ENCODE measurements around the gene SECISBP2.
"Not testable (repeated sequence)": the region's sequence is repeated elsewhere in the genome, so short reads cannot be mapped to it uniquely, and the experiment has no call there.

Gene SECISBP2

DNA sequence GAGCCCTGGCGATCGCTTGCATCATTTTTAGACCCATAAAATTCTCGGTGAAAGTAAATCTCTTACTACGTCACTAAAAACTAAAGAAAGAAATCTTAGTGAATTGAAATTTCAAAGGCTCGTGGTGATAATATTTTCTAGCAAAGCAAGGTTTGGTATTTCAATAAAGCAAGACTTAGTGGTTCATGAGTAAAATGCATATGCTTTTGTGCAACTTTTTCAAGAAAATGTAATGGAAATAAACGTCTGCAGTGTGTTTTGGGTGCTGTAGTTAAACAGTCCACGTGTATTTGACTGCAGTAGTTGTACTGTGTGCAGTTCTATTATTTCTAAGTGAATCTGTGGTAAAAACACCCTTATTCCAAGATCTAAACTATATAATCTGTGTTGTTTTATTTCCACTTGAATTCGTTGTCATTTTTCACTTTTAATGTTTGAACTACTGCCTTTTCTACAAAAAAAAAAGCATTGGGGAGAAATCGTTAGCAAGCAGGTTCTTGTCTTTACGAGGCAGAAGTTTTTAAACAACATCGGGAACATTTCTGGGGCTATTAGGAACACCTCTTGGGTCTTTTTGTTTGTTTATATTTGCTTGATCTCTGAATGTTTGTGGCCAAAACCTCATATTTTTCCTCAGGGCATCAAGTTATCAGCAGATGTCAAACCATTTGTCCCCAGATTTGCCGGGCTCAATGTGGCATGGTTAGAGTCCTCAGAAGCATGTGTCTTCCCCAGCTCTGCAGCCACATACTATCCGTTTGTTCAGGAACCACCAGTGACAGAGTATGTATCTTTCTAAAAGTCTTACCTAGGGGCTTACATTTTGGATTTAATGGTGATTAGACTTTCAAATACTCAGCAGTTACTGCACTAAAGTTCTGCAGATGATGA is 960 bp downstream of the SECISBP2 start:
- no peaks in the 10 kb centered on the region for H3K9me3 ChIP-seq
- H3K9ac ChIP-seq: peak overlapping the region; percentile 99
- H3K4me2 ChIP-seq: peak overlapping the region; percentile 91
- H3K4me1 ChIP-seq: peaks cover 37% of the 10 kb centered on the region
- H4K20me1 ChIP-seq: peaks cover 38% of the 10 kb centered on the region
- peak overlapping the region; percentile 80 for H3K4me3 ChIP-seq
- peak; percentile 65; the same call in 1 of the 2 replicates for TF ChIP-seq Cebpa-rat (IDR thresholded peaks at IDR 0.05)
- peaks cover 58% of the 10 kb centered on the region for H3K36me3 ChIP-seq
- no peaks in the 10 kb centered on the region for H3K27me3 ChIP-seq
- H3K27ac ChIP-seq: peak overlapping the region; percentile 99

GRCh38 chr9:89323390-89323789 is 5.1 kb downstream of the SECISBP2 start:
- peak; percentile 77 for TF ChIP-seq Cebpa-rat (IDR thresholded peaks at IDR 0.05)
- Histone ChIP-seq H3K4me2 (no peak overlapping the region), H4K20me1 (peaks cover 65% of the 10 kb centered on the region), H3K9me3 (no peaks in the 10 kb centered on the region), H3K4me3 (no peak overlapping the region), H3K27ac (no peak overlapping the region), H3K4me1 (peaks cover 17% of the 10 kb centered on the region), H3K27me3 (no peaks in the 10 kb centered on the region), H3K9ac (no peak overlapping the region), H3K36me3 (peaks cover 53% of the 10 kb centered on the region)

- Histone ChIP-seq H3K9me3 (no peaks in the 10 kb centered on the region), H3K9ac (no peak overlapping the region), H3K36me3 (peaks cover 77% of the 10 kb centered on the region), H4K20me1 (peaks cover 76% of the 10 kb centered on the region), H3K4me1 (peaks cover 3% of the 10 kb centered on the region), H3K27ac (no peak overlapping the region), H3K4me2 (no peak overlapping the region), H3K27me3 (no peaks in the 10 kb centered on the region), H3K4me3 (no peak overlapping the region)
- TF ChIP-seq Cebpa-rat (IDR thresholded peaks at IDR 0.05): no peak
Measured at GRCh38 chr9:89325733-89326132, 7.4 kb downstream of the SECISBP2 start.

DNA sequence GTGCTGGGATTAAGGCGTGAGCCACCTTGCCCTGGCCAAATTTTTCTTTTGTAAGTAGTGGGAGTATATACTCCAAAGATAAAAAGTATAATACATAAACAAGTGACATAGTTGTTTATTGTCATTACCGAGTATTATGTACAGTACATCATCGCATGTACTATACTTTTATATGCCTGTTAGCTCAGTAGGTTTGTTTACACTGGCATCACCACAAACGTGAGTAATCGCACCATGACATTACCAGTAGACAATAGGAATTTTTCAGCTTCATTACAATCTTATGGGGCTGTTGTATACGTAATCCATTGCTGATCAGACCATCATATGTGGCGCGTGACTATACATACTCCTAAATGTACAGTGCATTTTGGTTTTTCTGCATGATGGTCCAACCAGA is 9.8 kb downstream of the SECISBP2 start:
- H3K4me3 ChIP-seq: no peak overlapping the region
- H3K4me2 ChIP-seq: no peak overlapping the region
- TF ChIP-seq Cebpa-rat (IDR thresholded peaks at IDR 0.05): no peak
- H3K9ac ChIP-seq: no peak overlapping the region
- H4K20me1 ChIP-seq: peaks cover 76% of the 10 kb centered on the region
- no peaks in the 10 kb centered on the region for H3K9me3 ChIP-seq
- no peaks in the 10 kb centered on the region for H3K27me3 ChIP-seq
- peaks cover 82% of the 10 kb centered on the region for H3K36me3 ChIP-seq
- H3K4me1 ChIP-seq: no peaks in the 10 kb centered on the region
- H3K27ac ChIP-seq: no peak overlapping the region

- Histone ChIP-seq H3K27me3 (no peaks in the 10 kb centered on the region), H3K4me1 (no peaks in the 10 kb centered on the region), H3K36me3 (peaks cover 87% of the 10 kb centered on the region), H3K9me3 (no peaks in the 10 kb centered on the region), H3K4me3 (no peak overlapping the region), H3K27ac (no peak overlapping the region), H4K20me1 (peaks cover 57% of the 10 kb centered on the region), H3K9ac (no peak overlapping the region), H3K4me2 (no peak overlapping the region)
- TF ChIP-seq Cebpa-rat (IDR thresholded peaks at IDR 0.05): no peak
Measured at GRCh38 chr9:89329917-89330316, 11.6 kb downstream of the SECISBP2 start.

DNA sequence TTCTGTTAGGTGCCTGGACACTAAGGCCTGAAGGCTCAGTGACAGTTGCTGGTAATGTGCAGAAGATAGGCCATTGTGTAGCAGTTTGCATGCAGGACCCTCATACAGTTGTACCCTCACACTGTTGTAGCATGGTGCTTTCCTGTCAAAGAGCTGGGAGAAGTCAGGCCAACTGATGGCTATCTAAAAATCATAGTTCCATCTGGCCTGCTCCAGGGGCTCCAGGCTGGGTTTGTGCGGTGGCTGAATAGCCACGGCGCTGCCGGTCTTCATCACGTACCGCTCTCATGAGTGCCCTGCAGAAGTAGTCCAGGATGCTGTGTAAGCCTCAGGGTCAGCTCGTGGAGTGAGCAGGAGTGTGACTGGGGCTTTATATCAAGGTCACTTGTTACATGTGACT is 12.2 kb downstream of the SECISBP2 start:
- no peaks in the 10 kb centered on the region for H3K9me3 ChIP-seq
- H3K4me2 ChIP-seq: no peak overlapping the region
- no peaks in the 10 kb centered on the region for H3K4me1 ChIP-seq
- H3K9ac ChIP-seq: no peak overlapping the region
- no peaks in the 10 kb centered on the region for H3K27me3 ChIP-seq
- TF ChIP-seq Cebpa-rat (IDR thresholded peaks at IDR 0.05): no peak
- H3K27ac ChIP-seq: no peak overlapping the region
- H3K36me3 ChIP-seq: peaks cover 93% of the 10 kb centered on the region
- no peak overlapping the region for H3K4me3 ChIP-seq
- peaks cover 51% of the 10 kb centered on the region for H4K20me1 ChIP-seq

DNA sequence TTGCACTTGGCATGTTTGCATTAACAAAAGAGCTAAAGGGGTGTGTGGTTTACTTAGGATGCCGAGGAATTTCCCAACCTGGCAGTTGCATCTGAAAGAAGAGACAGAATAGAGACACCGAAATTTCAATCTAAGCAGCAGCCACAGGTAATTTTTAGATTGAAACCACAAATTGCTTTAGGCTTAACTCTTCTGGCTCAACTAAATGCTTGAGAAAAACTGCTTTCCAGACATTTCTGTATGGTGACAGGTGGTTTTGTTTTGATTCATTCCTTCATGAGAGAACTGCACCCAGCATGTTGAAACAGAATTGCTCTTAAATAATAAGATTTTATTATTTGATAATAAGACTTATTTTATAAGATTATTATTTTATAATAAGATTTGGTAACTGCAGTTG is 21.5 kb downstream of the SECISBP2 start:
- no peaks in the 10 kb centered on the region for H4K20me1 ChIP-seq
- no peaks in the 10 kb centered on the region for H3K27me3 ChIP-seq
- H3K4me1 ChIP-seq: no peaks in the 10 kb centered on the region
- no peak for TF ChIP-seq Cebpa-rat (IDR thresholded peaks at IDR 0.05)
- H3K9ac ChIP-seq: no peak overlapping the region
- H3K4me2 ChIP-seq: no peak overlapping the region
- H3K9me3 ChIP-seq: no peaks in the 10 kb centered on the region
- peaks cover 99% of the 10 kb centered on the region for H3K36me3 ChIP-seq
- H3K27ac ChIP-seq: no peak overlapping the region
- no peak overlapping the region for H3K4me3 ChIP-seq

DNA sequence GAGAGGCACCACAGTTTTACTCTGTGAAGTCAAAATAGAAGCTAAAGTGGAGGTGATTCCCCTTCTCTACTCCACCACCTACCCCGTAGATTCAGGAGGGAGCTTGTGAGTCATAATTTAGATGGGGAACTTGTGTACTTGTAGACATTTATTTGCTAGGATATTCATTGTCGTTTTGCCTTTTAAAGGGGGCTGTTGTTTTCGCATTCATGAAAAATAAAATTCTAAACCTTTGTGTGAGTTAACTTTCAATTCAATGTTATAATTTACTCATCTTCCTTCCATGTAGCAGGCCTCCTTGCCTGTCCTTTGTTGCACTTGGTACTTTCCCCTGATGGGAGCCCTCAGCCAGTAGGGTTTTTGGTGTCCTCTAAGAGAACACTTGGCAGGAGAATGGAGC is 22.0 kb downstream of the SECISBP2 start:
- Histone ChIP-seq H3K4me2 (no peak overlapping the region), H3K9ac (no peak overlapping the region), H3K4me1 (no peaks in the 10 kb centered on the region), H4K20me1 (peaks cover 4% of the 10 kb centered on the region; the same call in 1 of the 2 replicates), H3K36me3 (peaks cover 99% of the 10 kb centered on the region), H3K27ac (no peak overlapping the region), H3K4me3 (no peak overlapping the region), H3K27me3 (no peaks in the 10 kb centered on the region), H3K9me3 (no peaks in the 10 kb centered on the region)
- TF ChIP-seq Cebpa-rat (IDR thresholded peaks at IDR 0.05): no peak

GRCh38 chr9:89342213-89342612 is 23.9 kb downstream of the SECISBP2 start:
- peaks cover 16% of the 10 kb centered on the region; the same call in 1 of the 2 replicates for H4K20me1 ChIP-seq
- no peaks in the 10 kb centered on the region for H3K4me1 ChIP-seq
- H3K9me3 ChIP-seq: no peaks in the 10 kb centered on the region
- peaks cover 99% of the 10 kb centered on the region for H3K36me3 ChIP-seq
- no peak for TF ChIP-seq Cebpa-rat (IDR thresholded peaks at IDR 0.05)
- no peaks in the 10 kb centered on the region for H3K27me3 ChIP-seq
- no peak overlapping the region for H3K27ac ChIP-seq
- H3K9ac ChIP-seq: no peak overlapping the region
- no peak overlapping the region for H3K4me3 ChIP-seq
- no peak overlapping the region for H3K4me2 ChIP-seq

DNA sequence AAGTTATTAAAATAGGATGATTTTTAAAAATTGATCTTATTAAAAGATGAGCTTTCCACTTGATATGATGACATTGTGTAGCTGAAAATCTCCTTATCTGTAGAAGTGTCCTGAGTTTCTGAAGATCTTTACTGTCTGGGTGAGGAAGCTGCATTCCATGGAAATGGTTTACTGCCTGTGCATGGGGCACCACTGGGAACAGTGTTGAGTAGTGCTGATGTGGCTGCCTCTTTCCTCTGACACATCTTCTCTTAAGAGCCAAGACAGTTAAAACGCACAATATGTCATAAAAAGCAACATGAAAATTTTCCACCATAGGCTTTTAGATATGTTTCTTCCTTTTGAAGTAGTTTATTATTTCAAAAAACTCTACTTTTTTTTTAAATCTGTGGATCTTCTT is 24.6 kb downstream of the SECISBP2 start:
- Histone ChIP-seq H3K36me3 (peaks cover 99% of the 10 kb centered on the region), H3K27ac (no peak overlapping the region), H3K4me3 (no peak overlapping the region), H3K9me3 (no peaks in the 10 kb centered on the region), H3K4me2 (no peak overlapping the region), H3K4me1 (no peaks in the 10 kb centered on the region), H3K9ac (no peak overlapping the region), H3K27me3 (no peaks in the 10 kb centered on the region), H4K20me1 (peaks cover 16% of the 10 kb centered on the region; the same call in 1 of the 2 replicates)
- no peak for TF ChIP-seq Cebpa-rat (IDR thresholded peaks at IDR 0.05)

DNA sequence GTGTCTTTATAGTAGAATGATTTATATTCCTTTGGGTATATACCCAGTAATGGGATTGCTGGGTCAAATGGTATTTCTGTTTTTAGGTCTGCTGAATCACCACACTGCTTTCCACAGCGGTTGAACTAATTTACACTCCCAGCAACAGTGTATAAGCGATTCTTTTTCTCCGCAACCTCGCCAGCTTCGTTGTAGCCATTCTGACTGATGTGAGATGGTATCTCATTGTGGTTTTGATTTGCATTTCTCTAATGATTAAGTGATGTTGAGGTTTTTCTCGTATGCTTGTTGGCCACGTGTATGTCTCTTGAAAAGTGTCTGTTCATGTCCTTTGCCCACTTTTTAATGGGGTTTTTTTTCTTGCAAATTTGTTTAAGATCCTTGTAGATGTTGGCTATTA is 25.5 kb downstream of the SECISBP2 start:
- not testable (repeated sequence) for H3K4me1 ChIP-seq, H3K27me3 ChIP-seq, H3K4me2 ChIP-seq, H3K27ac ChIP-seq, H3K9me3 ChIP-seq, H3K4me3 ChIP-seq, H3K9ac ChIP-seq
- peaks cover 99% of the 10 kb centered on the region for H3K36me3 ChIP-seq
- H4K20me1 ChIP-seq: peaks cover 25% of the 10 kb centered on the region; the same call in 1 of the 2 replicates
